HFF-Myc (cell line): ENCODE measurements around the gene KIAA0319L.
"Not testable (repeated sequence)": the region's sequence is repeated elsewhere in the genome, so short reads cannot be mapped to it uniquely, and the experiment has no call there.

Experiments used
- DNase-seq: peaks from one replicate; pipeline ENCODE4 v3.0.0-alpha.2; 2011; ENCODE audit warnings: low read depth; ENCODE audit errors: extremely low read depth
- H3K4me3 ChIP-seq: replicated peaks from 2 replicates; pipeline ENCODE4 v1.5.1; 2011; ENCODE audit warnings: low read depth, mild to moderate bottlenecking, control low read depth, low read length
- TF ChIP-seq, protein P1 (sequence below): IDR thresholded peaks from 2 replicates; pipeline ENCODE4 v1.5.1; 2012; ENCODE audit warnings: mild to moderate bottlenecking, low read depth, low read length, control low read depth; ENCODE audit errors: missing control alignments

The KIAA0319L gene

DNA sequence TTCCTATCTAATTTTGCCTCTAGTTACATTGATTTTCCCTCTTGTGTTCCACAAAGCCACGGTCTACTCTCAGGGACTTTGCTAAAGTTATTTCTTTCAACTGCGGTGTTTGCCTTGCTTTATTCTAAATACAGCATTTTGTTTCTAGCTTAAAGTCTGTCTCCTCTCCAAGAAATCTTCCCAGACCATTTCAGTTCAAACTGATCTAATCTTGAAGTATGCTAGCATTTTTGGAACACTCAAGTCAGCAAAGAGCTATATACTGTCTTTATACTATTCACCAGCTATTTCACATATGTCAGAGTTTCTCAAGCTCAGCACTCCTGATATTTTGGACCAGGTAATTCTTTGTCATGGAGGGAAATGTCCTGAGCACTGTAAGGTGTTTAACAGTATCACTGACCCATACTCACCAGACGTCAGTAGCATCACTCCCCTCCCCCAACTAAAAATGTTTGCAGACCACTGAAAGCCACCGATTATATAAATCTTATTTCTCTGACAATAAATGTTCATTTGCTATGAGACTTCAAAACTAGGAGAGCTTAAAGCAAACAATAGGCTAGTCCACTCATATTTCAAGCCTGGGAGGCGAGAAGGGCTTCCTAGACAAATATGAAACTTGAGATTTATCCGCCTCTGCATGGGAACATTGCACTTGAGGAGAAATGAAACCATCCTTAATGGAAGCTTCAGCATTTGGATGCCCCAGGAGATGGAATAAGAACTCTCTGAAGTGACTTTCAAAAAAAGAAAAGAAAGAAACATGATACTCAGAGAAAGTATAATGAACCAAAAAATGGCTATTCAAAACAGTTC is 81.1 kb downstream of the KIAA0319L start:
- H3K4me3 ChIP-seq, result no peak overlapping the region
- no peak for DNase-seq
- TF ChIP-seq, protein P1, sequence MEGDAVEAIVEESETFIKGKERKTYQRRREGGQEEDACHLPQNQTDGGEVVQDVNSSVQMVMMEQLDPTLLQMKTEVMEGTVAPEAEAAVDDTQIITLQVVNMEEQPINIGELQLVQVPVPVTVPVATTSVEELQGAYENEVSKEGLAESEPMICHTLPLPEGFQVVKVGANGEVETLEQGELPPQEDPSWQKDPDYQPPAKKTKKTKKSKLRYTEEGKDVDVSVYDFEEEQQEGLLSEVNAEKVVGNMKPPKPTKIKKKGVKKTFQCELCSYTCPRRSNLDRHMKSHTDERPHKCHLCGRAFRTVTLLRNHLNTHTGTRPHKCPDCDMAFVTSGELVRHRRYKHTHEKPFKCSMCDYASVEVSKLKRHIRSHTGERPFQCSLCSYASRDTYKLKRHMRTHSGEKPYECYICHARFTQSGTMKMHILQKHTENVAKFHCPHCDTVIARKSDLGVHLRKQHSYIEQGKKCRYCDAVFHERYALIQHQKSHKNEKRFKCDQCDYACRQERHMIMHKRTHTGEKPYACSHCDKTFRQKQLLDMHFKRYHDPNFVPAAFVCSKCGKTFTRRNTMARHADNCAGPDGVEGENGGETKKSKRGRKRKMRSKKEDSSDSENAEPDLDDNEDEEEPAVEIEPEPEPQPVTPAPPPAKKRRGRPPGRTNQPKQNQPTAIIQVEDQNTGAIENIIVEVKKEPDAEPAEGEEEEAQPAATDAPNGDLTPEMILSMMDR, result no peak

GRCh38 chr1:35475356-35475755 is 81.8 kb downstream of the KIAA0319L start:
- DNase-seq, result no peak
- no peak overlapping the region for H3K4me3 ChIP-seq

DNA sequence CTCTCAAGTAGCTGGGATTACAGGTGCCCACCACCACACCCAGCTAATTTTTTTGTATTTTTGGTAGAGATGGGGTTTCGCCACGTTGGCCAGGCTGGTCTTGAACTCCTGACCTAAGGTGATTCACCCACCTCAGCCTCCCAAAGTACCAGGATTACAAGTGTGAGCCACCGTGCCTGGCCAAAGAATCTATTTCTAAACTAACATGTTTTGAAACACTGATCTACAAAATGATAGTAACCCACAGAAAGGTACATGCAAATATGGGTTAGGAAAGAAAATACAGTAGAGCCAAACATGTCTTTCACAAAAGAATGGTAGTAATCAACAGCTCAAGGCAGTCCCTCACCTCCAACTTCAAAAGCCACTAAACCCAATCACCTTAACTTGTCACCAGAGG is 84.0 kb downstream of the KIAA0319L start:
- H3K4me3 ChIP-seq, DNase-seq: not testable (repeated sequence)

More at GRCh38 chr1:35475356-35475755, 81.8 kb downstream of the KIAA0319L start:
- TF ChIP-seq, protein P1, result no peak

- TF ChIP-seq, protein P1, result no peak
- H3K4me3 ChIP-seq, result no peak overlapping the region
- no peak for DNase-seq
Observed at GRCh38 chr1:35470977-35471613, 86.1 kb downstream of the KIAA0319L start.

GRCh38 chr1:35466120-35466519 is 91.1 kb downstream of the KIAA0319L start:
- no peak for DNase-seq
- TF ChIP-seq, protein P1, result no peak
- no peak overlapping the region for H3K4me3 ChIP-seq

- not testable (repeated sequence) for H3K4me3 ChIP-seq, DNase-seq
Observed at GRCh38 chr1:35463749-35464148, 93.5 kb downstream of the KIAA0319L start.

- no peak overlapping the region for H3K4me3 ChIP-seq
- no peak for DNase-seq
- TF ChIP-seq, protein P1, result no peak
Observed at GRCh38 chr1:35463232-35463631, 94.0 kb downstream of the KIAA0319L start.
